GM10266 (cell line): ENCODE measurements around the gene MON2.
"Not testable (repeated sequence)": the region's sequence is repeated elsewhere in the genome, so short reads cannot be mapped to it uniquely, and the experiment has no call there.

Experiments used
- DNase-seq: peaks from one replicate; pipeline ENCODE4 v3.0.0; 2012; ENCODE audit errors: extremely low spot score
- TF ChIP-seq, protein P1 (sequence below): IDR thresholded peaks from 2 replicates; pipeline ENCODE4 v1.5.1; 2012; ENCODE audit warnings: mild to moderate bottlenecking, low read depth; ENCODE audit not compliant: control insufficient read depth, insufficient read depth; ENCODE audit errors: missing control alignments

The MON2 gene

GRCh38 chr12:62438098-62438692 is 28.4 kb upstream of the MON2 start:
- peak; percentile 37 for DNase-seq
- TF ChIP-seq, protein P1, sequence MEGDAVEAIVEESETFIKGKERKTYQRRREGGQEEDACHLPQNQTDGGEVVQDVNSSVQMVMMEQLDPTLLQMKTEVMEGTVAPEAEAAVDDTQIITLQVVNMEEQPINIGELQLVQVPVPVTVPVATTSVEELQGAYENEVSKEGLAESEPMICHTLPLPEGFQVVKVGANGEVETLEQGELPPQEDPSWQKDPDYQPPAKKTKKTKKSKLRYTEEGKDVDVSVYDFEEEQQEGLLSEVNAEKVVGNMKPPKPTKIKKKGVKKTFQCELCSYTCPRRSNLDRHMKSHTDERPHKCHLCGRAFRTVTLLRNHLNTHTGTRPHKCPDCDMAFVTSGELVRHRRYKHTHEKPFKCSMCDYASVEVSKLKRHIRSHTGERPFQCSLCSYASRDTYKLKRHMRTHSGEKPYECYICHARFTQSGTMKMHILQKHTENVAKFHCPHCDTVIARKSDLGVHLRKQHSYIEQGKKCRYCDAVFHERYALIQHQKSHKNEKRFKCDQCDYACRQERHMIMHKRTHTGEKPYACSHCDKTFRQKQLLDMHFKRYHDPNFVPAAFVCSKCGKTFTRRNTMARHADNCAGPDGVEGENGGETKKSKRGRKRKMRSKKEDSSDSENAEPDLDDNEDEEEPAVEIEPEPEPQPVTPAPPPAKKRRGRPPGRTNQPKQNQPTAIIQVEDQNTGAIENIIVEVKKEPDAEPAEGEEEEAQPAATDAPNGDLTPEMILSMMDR: peak; percentile 62

GRCh38 chr12:62446754-62447452 is 19.7 kb upstream of the MON2 start:
- TF ChIP-seq, protein P1: no peak

GRCh38 chr12:62448436-62448835 is 18.2 kb upstream of the MON2 start:
- DNase-seq: no peak
- TF ChIP-seq, protein P1: no peak

More at GRCh38 chr12:62446754-62447452, 19.7 kb upstream of the MON2 start:
- DNase-seq: no peak

DNA sequence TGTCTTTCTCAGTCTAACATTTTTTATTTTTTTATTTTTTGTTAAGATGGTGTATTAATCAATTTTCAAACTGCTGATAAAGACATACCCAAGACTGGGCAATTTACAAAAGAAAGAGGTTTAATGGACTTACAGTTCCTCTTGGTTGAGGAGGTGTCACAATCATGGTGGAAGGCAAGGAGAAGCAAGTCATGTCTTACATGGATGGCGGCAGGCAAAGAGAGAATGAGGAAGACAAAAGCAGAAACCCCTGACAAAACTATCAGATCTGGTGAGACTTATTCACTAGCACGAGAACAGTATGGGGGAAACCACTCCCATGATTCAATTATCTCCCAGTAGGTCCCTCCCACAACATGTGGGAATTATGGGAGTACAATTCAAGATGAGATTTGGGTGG is 11.2 kb upstream of the MON2 start:
- DNase-seq: not testable (repeated sequence)

DNA sequence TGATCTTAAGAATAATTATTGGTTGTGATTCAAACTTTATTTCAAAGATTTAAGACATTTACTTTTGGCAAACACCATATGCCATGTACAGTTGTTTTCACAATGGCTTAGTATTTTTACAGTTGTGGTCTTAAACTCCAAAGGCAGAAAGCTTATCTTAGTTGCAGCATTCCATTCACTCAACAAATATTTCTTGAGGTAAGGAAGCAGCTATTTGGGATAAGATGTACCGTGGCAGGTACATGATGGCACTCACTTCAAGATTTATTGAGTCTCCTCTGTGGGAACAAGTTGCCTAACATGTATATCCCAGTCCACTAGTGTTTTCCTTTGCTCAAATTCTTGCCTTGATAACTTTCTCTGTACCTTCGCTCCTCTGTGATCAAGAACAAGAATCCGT is 8.0 kb upstream of the MON2 start:
- TF ChIP-seq, protein P1: no peak
- no peak for DNase-seq

DNA sequence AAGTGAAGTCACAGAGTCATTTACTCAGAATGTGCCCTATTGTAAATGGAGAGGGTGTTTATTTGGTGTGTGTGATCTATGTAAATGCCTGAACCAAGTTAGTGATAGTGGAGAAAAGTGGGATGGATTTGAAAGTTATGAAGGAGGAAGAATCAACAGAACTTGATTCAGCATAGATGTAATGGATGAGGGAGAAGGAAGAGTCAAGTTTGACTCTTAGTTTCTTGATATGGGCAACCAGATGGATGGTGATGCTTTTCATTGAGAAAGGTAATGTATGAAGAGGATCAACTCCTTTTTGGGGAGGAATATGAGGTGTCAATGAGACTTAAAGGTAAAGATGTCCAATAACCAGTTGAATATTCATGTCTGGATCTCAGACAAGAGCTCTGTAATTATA is 6.7 kb upstream of the MON2 start:
- no peak for DNase-seq
- TF ChIP-seq, protein P1: no peak

GRCh38 chr12:62461171-62461837 is 5.3 kb upstream of the MON2 start:
- not testable (repeated sequence) for DNase-seq

- not testable (repeated sequence) for DNase-seq
These were observed 3.4 kb upstream of the MON2 start for GRCh38 chr12:62463252-62463651.
